Colonic mucosa (tissue), 4 donors: ENCODE data around the gene EYA2. TPM values are rescaled to one million over a fixed set of nuclear protein-coding genes. Genes with fewer than 3 reads are reported as not detected.

Experiments
- DNase-seq: peaks from one replicate; pipeline ENCODE4 v3.0.0-alpha.2; 2020
- H3K27ac ChIP-seq: fragments of 200-600 bp; one replicate; pipeline ENCODE4 v1.8.0; 2021
- H3K27me3 ChIP-seq: fragments of 200-600 bp; one replicate; pipeline ENCODE4 v1.8.0; 2021
- H3K36me3 ChIP-seq: fragments of 200-600 bp; one replicate; pipeline ENCODE4 v1.8.0; 2021
- H3K4me1 ChIP-seq: fragments of 200-600 bp; one replicate; pipeline ENCODE4 v1.8.0; 2021; ENCODE audit warnings: mild to moderate bottlenecking
- H3K4me3 ChIP-seq: fragments of 200-600 bp; one replicate; pipeline ENCODE4 v1.8.0; 2021
- H3K9ac ChIP-seq, 2 donors: one replicate each; pipeline ENCODE4 v1.7.0; 2013; ENCODE audit warnings: control low read depth in 2 of 2, low read depth in 2 of 2, low read length in 2 of 2
- H3K9me3 ChIP-seq: fragments of 200-600 bp; one replicate; pipeline ENCODE4 v1.8.0; 2021
- intact Hi-C: fragments of 100-400 bp; cut with DNase I; formaldehyde crosslinking; loops from one replicate; pipeline ENCODE4 v1.14.1; 2022
- total RNA-seq, 2 donors: library from RNA; stranded (reverse); fragmentation: NEBNext Ultra II Directional in 1 of 2; extraction: Animal tissue kit (Norgen Biotek cat#: 25700) in 1 of 2; gene quantifications; one replicate each; pipeline ENCODE4 v1.2.1, GENCODE V29; 2021
- TF ChIP-seq, protein P1 (sequence below): fragments of 200-600 bp; IDR thresholded peaks from one replicate; pipeline ENCODE4 v1.8.0; 2022; ENCODE audit warnings: antibody characterized with exemption, mild to moderate bottlenecking
- donor health status: healthy.
- donor health status: DM: no; HTN: no; CAD: no.
- donor health status: DM: no; HTN: no; CAD: no.

The EYA2 gene
- total RNA-seq, 2 donors from 2014 or later = 8.9 to 16.8 TPM

DNA sequence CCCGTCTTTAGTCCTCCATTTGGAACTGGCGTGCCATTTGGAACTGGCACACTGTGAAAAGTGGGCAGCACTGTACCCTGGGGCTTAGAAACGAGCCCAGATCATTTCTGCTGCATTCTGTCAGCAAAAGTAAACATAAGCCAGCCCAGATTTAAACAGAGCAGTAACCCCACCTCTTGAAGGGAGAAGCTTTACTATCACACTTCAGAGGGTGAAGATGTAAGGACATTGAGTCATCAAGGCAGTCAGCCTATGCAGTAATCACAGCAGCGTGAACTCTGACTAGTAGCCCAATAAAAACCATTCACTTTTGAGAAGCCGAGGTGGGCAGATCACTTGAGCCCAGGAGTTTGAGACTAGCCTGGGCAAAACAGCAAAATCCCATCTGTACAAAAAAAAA, 216.9 kb downstream of the EYA2 start:
- no peaks in the 10 kb centered on the region for H3K36me3 ChIP-seq
- TF ChIP-seq, protein P1, sequence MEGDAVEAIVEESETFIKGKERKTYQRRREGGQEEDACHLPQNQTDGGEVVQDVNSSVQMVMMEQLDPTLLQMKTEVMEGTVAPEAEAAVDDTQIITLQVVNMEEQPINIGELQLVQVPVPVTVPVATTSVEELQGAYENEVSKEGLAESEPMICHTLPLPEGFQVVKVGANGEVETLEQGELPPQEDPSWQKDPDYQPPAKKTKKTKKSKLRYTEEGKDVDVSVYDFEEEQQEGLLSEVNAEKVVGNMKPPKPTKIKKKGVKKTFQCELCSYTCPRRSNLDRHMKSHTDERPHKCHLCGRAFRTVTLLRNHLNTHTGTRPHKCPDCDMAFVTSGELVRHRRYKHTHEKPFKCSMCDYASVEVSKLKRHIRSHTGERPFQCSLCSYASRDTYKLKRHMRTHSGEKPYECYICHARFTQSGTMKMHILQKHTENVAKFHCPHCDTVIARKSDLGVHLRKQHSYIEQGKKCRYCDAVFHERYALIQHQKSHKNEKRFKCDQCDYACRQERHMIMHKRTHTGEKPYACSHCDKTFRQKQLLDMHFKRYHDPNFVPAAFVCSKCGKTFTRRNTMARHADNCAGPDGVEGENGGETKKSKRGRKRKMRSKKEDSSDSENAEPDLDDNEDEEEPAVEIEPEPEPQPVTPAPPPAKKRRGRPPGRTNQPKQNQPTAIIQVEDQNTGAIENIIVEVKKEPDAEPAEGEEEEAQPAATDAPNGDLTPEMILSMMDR = no peak
- H3K4me1 ChIP-seq = no peaks in the 10 kb centered on the region
- H3K27me3 ChIP-seq = no peaks in the 10 kb centered on the region
- H3K9me3 ChIP-seq = no peaks in the 10 kb centered on the region
- no peak overlapping the region for H3K4me3 ChIP-seq
- intact Hi-C loops = no loop called here
- DNase-seq = no peak
- no peak overlapping the region for H3K9ac ChIP-seq
- H3K27ac ChIP-seq = no peak overlapping the region

DNA sequence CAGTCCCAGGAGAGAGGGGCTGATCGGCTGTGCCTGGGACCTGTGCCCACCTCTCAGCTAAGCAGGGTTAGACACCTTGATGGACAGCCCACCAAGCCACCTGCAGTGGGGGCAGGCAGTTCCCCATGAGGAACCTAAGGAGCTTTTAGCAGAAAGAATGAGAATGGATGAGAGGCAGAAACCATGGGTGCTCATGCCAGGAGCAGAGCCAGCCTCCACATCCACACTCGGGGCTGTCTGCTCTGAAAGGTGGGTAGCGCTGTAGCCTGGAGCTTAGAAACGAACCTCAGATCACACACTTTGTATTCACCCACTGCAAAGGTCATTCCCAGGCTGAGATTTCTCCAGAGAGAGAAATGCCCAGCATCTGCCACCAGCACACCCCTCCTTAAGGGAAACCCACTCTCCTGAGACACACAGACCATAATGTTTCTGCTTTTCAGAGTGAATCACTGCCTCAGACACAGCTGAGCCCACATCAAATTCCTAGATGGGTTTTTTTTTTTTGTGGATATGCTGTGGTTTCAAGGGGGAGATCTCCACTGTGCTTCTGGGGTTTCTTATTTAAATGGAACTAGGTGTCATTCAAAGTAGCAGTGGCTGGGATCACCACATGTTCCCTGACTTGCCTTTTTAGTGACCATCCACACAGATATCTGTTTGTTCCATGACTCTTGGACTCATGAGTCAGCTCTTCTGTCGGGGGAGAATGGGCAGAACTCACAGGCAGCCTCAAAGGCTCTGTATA, 218.9 kb downstream of the EYA2 start:
- Histone ChIP-seq H3K9me3 (no peaks in the 10 kb centered on the region), H3K27ac (no peak overlapping the region), H3K36me3 (no peaks in the 10 kb centered on the region), H3K9ac (no peak overlapping the region), H3K27me3 (no peaks in the 10 kb centered on the region), H3K4me1 (no peaks in the 10 kb centered on the region), H3K4me3 (no peak overlapping the region)
- DNase-seq = no peak
- intact Hi-C loops = no loop called here
- TF ChIP-seq, protein P1 = no peak

DNA sequence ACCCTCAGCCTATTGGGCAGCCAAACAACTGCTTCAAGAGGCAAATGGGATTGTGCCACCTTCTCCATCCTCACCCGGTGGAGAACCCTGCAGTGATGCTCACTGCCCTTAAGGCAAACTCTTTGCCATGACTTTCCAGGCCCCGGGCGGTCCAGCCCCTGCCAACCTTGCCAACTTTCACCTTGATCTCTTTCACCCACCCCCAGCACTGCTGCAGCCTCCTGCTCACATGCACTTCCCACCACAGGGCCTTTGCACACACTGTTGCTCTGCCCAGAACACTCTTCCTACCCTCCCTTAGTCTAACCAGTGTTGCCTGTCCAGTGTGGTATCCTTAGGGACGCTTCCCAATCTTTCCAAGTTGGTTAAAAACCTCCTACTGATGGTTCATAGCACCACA, 221.1 kb downstream of the EYA2 start:
- no peaks in the 10 kb centered on the region for H3K4me1 ChIP-seq
- intact Hi-C loops = no loop called here
- no peak overlapping the region for H3K4me3 ChIP-seq
- no peaks in the 10 kb centered on the region for H3K36me3 ChIP-seq
- DNase-seq = no peak
- no peak overlapping the region for H3K27ac ChIP-seq
- H3K9me3 ChIP-seq = no peaks in the 10 kb centered on the region
- TF ChIP-seq, protein P1 = no peak
- no peaks in the 10 kb centered on the region for H3K27me3 ChIP-seq
- no peak overlapping the region for H3K9ac ChIP-seq

DNA sequence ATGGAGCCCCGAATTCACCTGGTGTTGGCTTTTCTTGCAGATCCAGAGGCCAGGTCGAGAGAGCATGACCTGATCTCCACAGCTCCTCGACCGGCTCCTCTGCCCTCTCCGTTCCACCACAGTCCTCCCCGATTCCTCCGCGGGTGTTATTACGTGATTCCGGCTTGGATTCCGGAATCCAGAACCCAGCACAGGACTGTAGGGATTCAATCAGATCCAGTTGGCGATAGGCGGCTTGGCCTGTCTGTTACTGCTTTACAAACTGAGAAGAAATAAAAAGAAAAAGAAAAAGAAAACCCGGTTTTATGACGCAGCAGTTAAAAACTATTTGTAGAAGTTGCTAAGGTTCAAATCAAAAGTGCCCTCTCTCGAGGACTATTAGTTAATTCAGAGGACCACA, 222.7 kb downstream of the EYA2 start:
- no peaks in the 10 kb centered on the region for H3K27me3 ChIP-seq
- no peak for DNase-seq
- H3K9ac ChIP-seq = no peak overlapping the region
- TF ChIP-seq, protein P1 = no peak
- H3K4me3 ChIP-seq = no peak overlapping the region
- intact Hi-C loops = no loop called here
- H3K9me3 ChIP-seq = no peaks in the 10 kb centered on the region
- H3K4me1 ChIP-seq = no peaks in the 10 kb centered on the region
- no peak overlapping the region for H3K27ac ChIP-seq
- no peaks in the 10 kb centered on the region for H3K36me3 ChIP-seq

DNA sequence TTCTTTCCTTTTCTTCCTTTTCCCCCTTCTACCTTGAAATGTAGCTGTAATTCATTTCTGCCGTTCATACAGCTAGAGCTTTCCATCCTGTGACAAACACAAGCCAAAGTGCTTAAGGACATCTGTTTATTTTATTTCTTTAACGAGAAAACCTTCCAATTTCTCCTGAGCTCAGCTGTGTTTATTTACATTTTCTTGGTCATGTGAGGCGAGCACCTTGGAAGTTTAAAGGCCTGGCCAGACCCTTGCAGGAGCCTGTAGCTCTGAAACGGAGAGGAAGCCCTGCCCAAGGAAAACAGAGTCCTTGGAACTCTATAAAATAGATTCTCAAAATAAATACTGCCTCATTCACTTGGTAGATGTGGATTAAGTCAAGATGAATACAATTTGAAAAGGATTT, 223.1 kb downstream of the EYA2 start:
- intact Hi-C loops = no loop called here
- Histone ChIP-seq H3K9me3 (no peaks in the 10 kb centered on the region), H3K9ac (no peak overlapping the region), H3K4me1 (no peaks in the 10 kb centered on the region), H3K4me3 (no peak overlapping the region), H3K27me3 (no peaks in the 10 kb centered on the region), H3K27ac (no peak overlapping the region), H3K36me3 (no peaks in the 10 kb centered on the region)
- TF ChIP-seq, protein P1 = no peak
- DNase-seq = no peak
